ENCODE measurements around the gene MYBPC1. TPM values are rescaled to one million over a fixed set of nuclear protein-coding genes. Genes with fewer than 3 reads are reported as not detected.
"Not testable (repeated sequence)": the region's sequence is repeated elsewhere in the genome, so short reads cannot be mapped to it uniquely, and the experiment has no call there.

The MYBPC1 gene
- total RNA-seq, 5 donors from 2014 or later (not counting 1 experiment from before 2014, with no cell fraction given) = not detected

DNA sequence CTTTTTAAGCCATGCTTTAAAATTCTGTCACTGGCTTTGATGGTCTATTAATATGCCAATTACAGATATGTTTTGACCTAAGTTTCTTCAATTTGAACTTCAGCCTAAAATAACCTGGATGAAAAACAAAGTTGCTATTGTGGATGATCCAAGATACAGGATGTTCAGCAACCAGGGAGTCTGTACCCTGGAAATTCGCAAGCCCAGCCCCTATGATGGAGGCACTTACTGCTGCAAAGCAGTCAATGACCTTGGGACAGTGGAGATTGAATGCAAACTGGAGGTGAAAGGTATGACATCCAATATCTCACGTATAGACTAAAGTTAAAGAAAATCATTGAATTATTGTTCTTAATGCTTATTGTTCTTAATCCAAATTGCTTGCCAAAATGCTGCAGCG lies 85.5 kb downstream of the MYBPC1 start:
- WGBS (ENCODE audit: insufficient coverage) = 88% methylated on average over 1 of the region's 3 CpGs
- Mint-ChIP-seq H3K4me1 (no peaks in the 10 kb centered on the region), H3K27ac (no peak overlapping the region), H3K9me3 (no peaks in the 10 kb centered on the region), H3K36me3 (no peaks in the 10 kb centered on the region), H3K27me3 (peaks cover 8% of the 10 kb centered on the region in 2 donors), H3K4me3 (no peak overlapping the region)
- no peaks in the 10 kb centered on the region for H3K9me3 ChIP-seq
- no peaks in the 10 kb centered on the region for H3K36me3 ChIP-seq (ENCODE audit: control insufficient read depth in 2 of 2, extremely low read depth in 1 of 2, insufficient read depth in 1 of 2, low read length in 1 of 2)
- ATAC-seq (replicated peaks in 1 of 4) (no peak), DNase-seq (no peak)
- POLR2A ChIA-PET = no interaction called here
- no peaks in the 10 kb centered on the region for H3K27me3 ChIP-seq (replicated peaks in 1 of 2; ENCODE audit: control insufficient read depth in 2 of 2, extremely low read depth in 1 of 2, insufficient read depth in 2 of 2, low read length in 1 of 2)
- no peaks in the 10 kb centered on the region for H3K4me1 ChIP-seq (ENCODE audit: control insufficient read depth in 1 of 2, extremely low read depth in 1 of 2, insufficient read depth in 2 of 2, low read length in 2 of 2)
- CTCF ChIA-PET = no interaction called here
- no peak overlapping the region for H3K27ac ChIP-seq (ENCODE audit: low read length)
- H3K4me3 ChIP-seq (ENCODE audit: control insufficient read depth in 1 of 2, extremely low read depth in 1 of 2, low read length in 1 of 2) = no peak overlapping the region

DNA sequence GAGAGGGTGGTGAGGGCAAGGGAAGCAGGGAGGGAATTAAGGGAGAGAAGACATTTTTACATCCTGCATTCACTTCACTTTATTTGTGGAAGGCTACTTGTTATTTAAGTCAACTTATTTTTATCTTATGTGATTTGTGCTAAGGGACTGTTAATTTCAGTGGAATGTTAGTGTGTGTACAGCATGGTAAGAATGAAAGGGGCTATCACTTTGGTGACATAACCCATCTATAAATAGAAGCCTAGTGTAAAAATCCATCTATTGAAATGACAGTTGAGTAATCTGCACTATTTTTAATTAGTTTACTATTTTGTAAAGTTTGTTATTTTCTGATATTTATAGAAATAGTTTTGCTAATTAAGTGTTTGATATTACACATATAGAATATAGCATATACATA lies 85.9 kb downstream of the MYBPC1 start:
- H3K36me3 ChIP-seq (ENCODE audit: control insufficient read depth in 2 of 2, extremely low read depth in 1 of 2, insufficient read depth in 1 of 2, low read length in 1 of 2) = no peaks in the 10 kb centered on the region
- no peak overlapping the region for H3K4me3 Mint-ChIP-seq
- CTCF ChIA-PET = no interaction called here
- H3K27me3 Mint-ChIP-seq = peaks cover 8% of the 10 kb centered on the region in 2 donors
- ATAC-seq (replicated peaks in 1 of 4) (no peak), DNase-seq (no peak)
- H3K9me3 Mint-ChIP-seq = no peaks in the 10 kb centered on the region
- H3K4me1 ChIP-seq (ENCODE audit: control insufficient read depth in 1 of 2, extremely low read depth in 1 of 2, insufficient read depth in 2 of 2, low read length in 2 of 2) = no peaks in the 10 kb centered on the region
- no peaks in the 10 kb centered on the region for H3K36me3 Mint-ChIP-seq
- no peaks in the 10 kb centered on the region for H3K27me3 ChIP-seq (replicated peaks in 1 of 2; ENCODE audit: control insufficient read depth in 2 of 2, extremely low read depth in 1 of 2, insufficient read depth in 2 of 2, low read length in 1 of 2)
- H3K4me1 Mint-ChIP-seq = no peaks in the 10 kb centered on the region
- POLR2A ChIA-PET = no interaction called here
- no peak overlapping the region for H3K27ac ChIP-seq (ENCODE audit: low read length)
- no peaks in the 10 kb centered on the region for H3K9me3 ChIP-seq
- no peak overlapping the region for H3K27ac Mint-ChIP-seq
- no peak overlapping the region for H3K4me3 ChIP-seq (ENCODE audit: control insufficient read depth in 1 of 2, extremely low read depth in 1 of 2, low read length in 1 of 2)

DNA sequence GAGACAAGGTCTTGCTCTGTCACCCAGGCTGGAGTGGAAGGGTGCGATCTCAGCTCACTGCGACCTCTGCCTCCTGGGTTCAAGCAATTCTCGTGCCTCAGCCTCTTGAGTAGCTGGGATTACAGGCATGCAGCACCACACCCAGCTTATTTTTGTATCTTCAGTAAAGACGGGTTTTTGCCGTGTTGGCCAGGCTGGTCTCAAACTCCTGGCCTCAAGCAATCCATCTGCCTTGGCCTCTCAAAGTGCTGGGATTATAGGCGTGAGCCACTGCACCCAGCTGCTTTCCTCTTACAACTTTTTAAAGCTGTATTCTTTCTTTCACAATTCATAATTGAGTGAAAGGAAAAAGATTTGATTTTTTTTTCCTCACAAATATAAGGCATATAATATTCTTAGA lies 86.9 kb downstream of the MYBPC1 start:
- POLR2A ChIA-PET = interaction anchor here in 1 of 2 donors (0.5 kb wide), 1 partner anchor 134 kb away, joined by 6 read pairs; no protein-coding TSS in a partner anchor
- ATAC-seq (replicated peaks in 1 of 4); H3K4me3 ChIP-seq (ENCODE audit: control insufficient read depth in 1 of 2, extremely low read depth in 1 of 2, low read length in 1 of 2); H3K27me3 ChIP-seq (replicated peaks in 1 of 2; ENCODE audit: control insufficient read depth in 2 of 2, extremely low read depth in 1 of 2, insufficient read depth in 2 of 2, low read length in 1 of 2); H3K36me3 Mint-ChIP-seq; H3K4me3 Mint-ChIP-seq; H3K4me1 Mint-ChIP-seq; H3K36me3 ChIP-seq (ENCODE audit: control insufficient read depth in 2 of 2, extremely low read depth in 1 of 2, insufficient read depth in 1 of 2, low read length in 1 of 2); H3K9me3 ChIP-seq; H3K27ac Mint-ChIP-seq; H3K4me1 ChIP-seq (ENCODE audit: control insufficient read depth in 1 of 2, extremely low read depth in 1 of 2, insufficient read depth in 2 of 2, low read length in 2 of 2); DNase-seq; H3K27ac ChIP-seq (ENCODE audit: low read length); H3K9me3 Mint-ChIP-seq; H3K27me3 Mint-ChIP-seq: not testable (repeated sequence)
- CTCF ChIA-PET = interaction anchor here in 1 of 2 donors (1.4 kb wide), 1 partner anchor 11 kb away, joined by 4 read pairs; no protein-coding TSS in a partner anchor
- WGBS (ENCODE audit: insufficient coverage) = 98% methylated on average over 5 of the region's 6 CpGs

DNA sequence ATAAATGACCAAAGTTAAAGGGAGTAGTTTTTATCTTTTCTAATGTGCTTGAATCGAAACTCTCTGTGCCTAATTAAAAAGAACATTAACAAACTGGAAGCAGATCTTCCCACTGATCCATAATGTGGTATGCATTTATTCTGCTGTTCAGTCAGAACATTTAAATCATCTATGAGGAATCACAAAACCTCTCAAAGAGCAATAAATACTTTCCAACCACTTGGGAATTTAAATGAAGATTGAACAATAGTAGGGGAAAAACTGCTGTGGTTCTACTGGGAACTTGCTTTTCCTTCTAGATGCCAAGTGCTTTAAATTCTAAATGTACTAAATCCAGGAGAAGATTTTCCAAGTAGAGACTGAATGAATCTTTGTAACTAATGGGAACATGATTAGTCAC lies 90.3 kb downstream of the MYBPC1 start:
- peaks cover 9 to 11% of the 10 kb centered on the region in 2 donors for H3K27me3 Mint-ChIP-seq
- no peak for DNase-seq
- Histone ChIP-seq H3K4me1 (ENCODE audit: control insufficient read depth in 1 of 2, extremely low read depth in 1 of 2, insufficient read depth in 2 of 2, low read length in 2 of 2) (no peaks in the 10 kb centered on the region), H3K9me3 (no peaks in the 10 kb centered on the region), H3K27ac (ENCODE audit: low read length) (no peak overlapping the region), H3K4me3 (ENCODE audit: control insufficient read depth in 1 of 2, extremely low read depth in 1 of 2, low read length in 1 of 2) (no peak overlapping the region), H3K27me3 (replicated peaks in 1 of 2; ENCODE audit: control insufficient read depth in 2 of 2, extremely low read depth in 1 of 2, insufficient read depth in 2 of 2, low read length in 1 of 2) (peaks cover 0 to 3% of the 10 kb centered on the region in 2 experiments), H3K36me3 (ENCODE audit: control insufficient read depth in 2 of 2, extremely low read depth in 1 of 2, insufficient read depth in 1 of 2, low read length in 1 of 2) (no peaks in the 10 kb centered on the region)
- no peak overlapping the region for H3K27ac Mint-ChIP-seq
- no CpG with 5 or more reads among the region's 1 CpG for WGBS (ENCODE audit: insufficient coverage)
- H3K4me3 Mint-ChIP-seq = no peak overlapping the region
- POLR2A ChIA-PET = no interaction called here
- no peaks in the 10 kb centered on the region for H3K36me3 Mint-ChIP-seq
- H3K4me1 Mint-ChIP-seq = no peaks in the 10 kb centered on the region
- no peak for ATAC-seq (replicated peaks in 1 of 4)
- H3K9me3 Mint-ChIP-seq = no peaks in the 10 kb centered on the region
- CTCF ChIA-PET = no interaction called here

DNA sequence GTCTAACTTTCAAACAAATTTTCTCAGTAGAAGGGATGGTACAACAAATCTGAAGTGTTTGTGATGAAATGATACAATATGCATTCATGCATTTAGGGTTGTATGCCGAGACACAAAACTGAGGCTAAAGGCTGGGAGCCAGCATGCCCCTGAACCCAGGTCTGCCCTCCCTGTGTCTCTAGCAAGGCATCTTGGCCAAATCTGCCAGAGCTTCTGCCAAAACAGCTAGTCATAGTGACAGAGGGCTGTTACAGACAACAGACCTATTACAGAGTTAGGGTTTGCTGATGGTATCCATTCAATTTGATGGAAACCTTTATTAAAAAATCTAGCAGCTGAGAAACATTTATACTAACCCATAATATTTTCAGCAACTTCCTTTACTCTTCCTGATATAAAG lies 91.4 kb downstream of the MYBPC1 start:
- DNase-seq (no peak), ATAC-seq (replicated peaks in 1 of 4) (no peak)
- H3K4me1 Mint-ChIP-seq = no peaks in the 10 kb centered on the region
- POLR2A ChIA-PET = no interaction called here
- no peak overlapping the region for H3K4me3 Mint-ChIP-seq
- peaks cover 0 to 3% of the 10 kb centered on the region in 2 experiments for H3K27me3 ChIP-seq (replicated peaks in 1 of 2; ENCODE audit: control insufficient read depth in 2 of 2, extremely low read depth in 1 of 2, insufficient read depth in 2 of 2, low read length in 1 of 2)
- no peak overlapping the region for H3K4me3 ChIP-seq (ENCODE audit: control insufficient read depth in 1 of 2, extremely low read depth in 1 of 2, low read length in 1 of 2)
- no peak overlapping the region for H3K27ac Mint-ChIP-seq
- no peaks in the 10 kb centered on the region for H3K36me3 Mint-ChIP-seq
- H3K9me3 Mint-ChIP-seq = no peaks in the 10 kb centered on the region
- CTCF ChIA-PET = interaction anchor here in 1 of 2 donors (0.6 kb wide), 1 partner anchor 144 kb away, joined by 4 read pairs; no protein-coding TSS in a partner anchor
- WGBS (ENCODE audit: insufficient coverage) = 90% methylated on average over 1 of the region's 1 CpG
- peaks cover 9 to 11% of the 10 kb centered on the region in 2 donors for H3K27me3 Mint-ChIP-seq
- no peak overlapping the region for H3K27ac ChIP-seq (ENCODE audit: low read length)
- no peaks in the 10 kb centered on the region for H3K4me1 ChIP-seq (ENCODE audit: control insufficient read depth in 1 of 2, extremely low read depth in 1 of 2, insufficient read depth in 2 of 2, low read length in 2 of 2)
- H3K9me3 ChIP-seq = no peaks in the 10 kb centered on the region
- H3K36me3 ChIP-seq (ENCODE audit: control insufficient read depth in 2 of 2, extremely low read depth in 1 of 2, insufficient read depth in 1 of 2, low read length in 1 of 2) = no peaks in the 10 kb centered on the region

DNA sequence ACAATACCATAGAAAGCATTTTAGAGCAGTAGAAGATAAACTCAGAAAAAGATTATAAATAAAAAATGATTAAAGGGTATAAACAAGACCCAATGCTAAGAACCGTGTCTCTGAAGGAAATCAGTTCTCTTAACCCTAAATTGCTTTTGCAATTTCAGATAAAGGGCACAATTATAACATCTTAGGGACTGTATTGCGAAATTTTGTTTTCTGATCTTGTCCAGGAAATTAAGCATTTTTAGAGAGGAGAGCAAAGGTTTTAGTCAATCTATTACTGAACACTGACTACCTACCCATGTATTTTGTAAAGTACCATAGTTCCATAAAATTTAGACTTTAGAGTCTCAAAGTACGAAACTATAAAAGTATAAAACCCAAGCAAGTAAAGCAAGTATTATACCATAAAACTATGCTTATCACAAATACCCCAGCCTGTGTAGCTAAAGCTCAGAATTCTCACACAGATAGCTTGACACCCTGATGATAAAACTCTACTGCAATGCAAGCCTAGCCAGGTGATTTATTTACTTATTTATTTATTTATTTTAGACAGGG lies 95.8 kb downstream of the MYBPC1 start:
- no peak for DNase-seq
- Mint-ChIP-seq H3K4me3 (no peak overlapping the region), H3K27ac (no peak overlapping the region), H3K27me3 (peaks cover 2 to 3% of the 10 kb centered on the region in 2 donors), H3K36me3 (no peaks in the 10 kb centered on the region), H3K9me3 (no peaks in the 10 kb centered on the region), H3K4me1 (peaks cover 0 to 6% (median 4%) of the 10 kb centered on the region in 3 donors)
- ChIA-PET POLR2A (no interaction called here), CTCF (interaction anchor here (0.5 to 0.6 kb wide), 2 partner anchors 35 to 148 kb away, joined by 3 to 7 read pairs; no protein-coding TSS in a partner anchor)
- Histone ChIP-seq H3K4me1 (ENCODE audit: control insufficient read depth in 1 of 2, extremely low read depth in 1 of 2, insufficient read depth in 2 of 2, low read length in 2 of 2) (no peaks in the 10 kb centered on the region), H3K4me3 (ENCODE audit: control insufficient read depth in 1 of 2, extremely low read depth in 1 of 2, low read length in 1 of 2) (no peak overlapping the region), H3K27me3 (replicated peaks in 1 of 2; ENCODE audit: control insufficient read depth in 2 of 2, extremely low read depth in 1 of 2, insufficient read depth in 2 of 2, low read length in 1 of 2) (peaks cover 0 to 3% of the 10 kb centered on the region in 2 experiments), H3K27ac (ENCODE audit: low read length) (no peak overlapping the region), H3K36me3 (ENCODE audit: control insufficient read depth in 2 of 2, extremely low read depth in 1 of 2, insufficient read depth in 1 of 2, low read length in 1 of 2) (no peaks in the 10 kb centered on the region), H3K9me3 (no peaks in the 10 kb centered on the region)
- no CpG with 5 or more reads among the region's 3 CpGs for WGBS (ENCODE audit: insufficient coverage)
- no peak for ATAC-seq (replicated peaks in 1 of 4)
